Left ventricle myocardium inferior (tissue), 1 donor: ENCODE results near the gene GNAQ. TPM values are rescaled to one million over a fixed set of nuclear protein-coding genes. Genes with fewer than 3 reads are reported as not detected.

Source experiments
- DNase-seq: peaks from one replicate; pipeline ENCODE4 v3.0.0-alpha.2; 2020
- H3K27ac ChIP-seq: fragments of 200-600 bp; replicated peaks from 2 replicates; pipeline ENCODE4 v1.8.0; 2021
- H3K27me3 ChIP-seq: fragments of 200-600 bp; 2 replicates; pipeline ENCODE4 v1.8.0; 2021; ENCODE audit warnings: low read depth
- H3K36me3 ChIP-seq: fragments of 200-600 bp; 2 replicates; pipeline ENCODE4 v1.8.0; 2021
- H3K4me1 ChIP-seq: fragments of 200-600 bp; 2 replicates; pipeline ENCODE4 v1.8.0; 2021
- H3K4me3 ChIP-seq: fragments of 200-600 bp; 2 replicates; pipeline ENCODE4 v1.8.0; 2021; ENCODE audit warnings: mild to moderate bottlenecking, moderate library complexity
- H3K9me3 ChIP-seq: fragments of 200-600 bp; replicated peaks from 2 replicates; pipeline ENCODE4 v1.8.0; 2021
- intact Hi-C: fragments of 100-400 bp; cut with micrococcal nuclease; formaldehyde crosslinking; loops from one replicate; pipeline ENCODE4 v1.11.0; 2022
- total RNA-seq: library from RNA; stranded (reverse); fragmentation: NEBNext Ultra II Directional; extraction: Animal tissue kit (Norgen Biotek cat#: 25700); gene quantifications from one replicate; pipeline ENCODE4 v1.2.1, GENCODE V29; 2021
- TF ChIP-seq, protein P1 (sequence below): fragments of 200-600 bp; IDR thresholded peaks from 2 replicates; pipeline ENCODE4 v1.8.0; 2021; ENCODE audit warnings: antibody characterized with exemption, mild to moderate bottlenecking, borderline replicate concordance
- donor health status: DM: no; HTN: yes; CAD: no; lungs with severe emphysema.

Gene GNAQ
- total RNA-seq, 1 donor from 2014 or later, result 15.2 TPM

DNA sequence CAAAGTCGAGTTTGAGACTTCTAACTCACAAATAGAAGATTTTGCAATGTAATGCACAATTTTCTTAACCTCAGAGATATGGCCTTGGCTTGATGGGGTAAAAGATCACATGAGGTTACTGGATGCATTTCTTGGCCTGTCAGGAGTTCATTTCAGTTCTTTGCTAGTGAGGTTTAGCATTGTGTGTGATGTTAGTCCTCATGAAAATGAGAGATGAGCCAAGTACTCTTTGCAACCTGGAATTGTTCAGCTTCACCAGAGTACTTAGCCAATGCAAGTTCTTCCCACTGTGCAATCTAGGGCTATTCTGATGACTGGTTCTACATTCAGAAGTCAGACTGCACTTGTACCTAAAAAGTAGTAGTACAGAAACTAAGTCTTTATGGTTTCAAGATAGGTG lies 24.9 kb downstream of the GNAQ start:
- H3K27ac ChIP-seq, result no peak overlapping the region
- H3K36me3 ChIP-seq, result no peaks in the 10 kb centered on the region
- no peaks in the 10 kb centered on the region for H3K27me3 ChIP-seq
- TF ChIP-seq, protein P1, sequence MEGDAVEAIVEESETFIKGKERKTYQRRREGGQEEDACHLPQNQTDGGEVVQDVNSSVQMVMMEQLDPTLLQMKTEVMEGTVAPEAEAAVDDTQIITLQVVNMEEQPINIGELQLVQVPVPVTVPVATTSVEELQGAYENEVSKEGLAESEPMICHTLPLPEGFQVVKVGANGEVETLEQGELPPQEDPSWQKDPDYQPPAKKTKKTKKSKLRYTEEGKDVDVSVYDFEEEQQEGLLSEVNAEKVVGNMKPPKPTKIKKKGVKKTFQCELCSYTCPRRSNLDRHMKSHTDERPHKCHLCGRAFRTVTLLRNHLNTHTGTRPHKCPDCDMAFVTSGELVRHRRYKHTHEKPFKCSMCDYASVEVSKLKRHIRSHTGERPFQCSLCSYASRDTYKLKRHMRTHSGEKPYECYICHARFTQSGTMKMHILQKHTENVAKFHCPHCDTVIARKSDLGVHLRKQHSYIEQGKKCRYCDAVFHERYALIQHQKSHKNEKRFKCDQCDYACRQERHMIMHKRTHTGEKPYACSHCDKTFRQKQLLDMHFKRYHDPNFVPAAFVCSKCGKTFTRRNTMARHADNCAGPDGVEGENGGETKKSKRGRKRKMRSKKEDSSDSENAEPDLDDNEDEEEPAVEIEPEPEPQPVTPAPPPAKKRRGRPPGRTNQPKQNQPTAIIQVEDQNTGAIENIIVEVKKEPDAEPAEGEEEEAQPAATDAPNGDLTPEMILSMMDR, result no peak
- no peak overlapping the region for H3K4me3 ChIP-seq
- intact Hi-C loops, result no loop called here
- H3K4me1 ChIP-seq, result peaks cover 49% of the 10 kb centered on the region
- DNase-seq, result no peak
- H3K9me3 ChIP-seq, result no peaks in the 10 kb centered on the region

DNA sequence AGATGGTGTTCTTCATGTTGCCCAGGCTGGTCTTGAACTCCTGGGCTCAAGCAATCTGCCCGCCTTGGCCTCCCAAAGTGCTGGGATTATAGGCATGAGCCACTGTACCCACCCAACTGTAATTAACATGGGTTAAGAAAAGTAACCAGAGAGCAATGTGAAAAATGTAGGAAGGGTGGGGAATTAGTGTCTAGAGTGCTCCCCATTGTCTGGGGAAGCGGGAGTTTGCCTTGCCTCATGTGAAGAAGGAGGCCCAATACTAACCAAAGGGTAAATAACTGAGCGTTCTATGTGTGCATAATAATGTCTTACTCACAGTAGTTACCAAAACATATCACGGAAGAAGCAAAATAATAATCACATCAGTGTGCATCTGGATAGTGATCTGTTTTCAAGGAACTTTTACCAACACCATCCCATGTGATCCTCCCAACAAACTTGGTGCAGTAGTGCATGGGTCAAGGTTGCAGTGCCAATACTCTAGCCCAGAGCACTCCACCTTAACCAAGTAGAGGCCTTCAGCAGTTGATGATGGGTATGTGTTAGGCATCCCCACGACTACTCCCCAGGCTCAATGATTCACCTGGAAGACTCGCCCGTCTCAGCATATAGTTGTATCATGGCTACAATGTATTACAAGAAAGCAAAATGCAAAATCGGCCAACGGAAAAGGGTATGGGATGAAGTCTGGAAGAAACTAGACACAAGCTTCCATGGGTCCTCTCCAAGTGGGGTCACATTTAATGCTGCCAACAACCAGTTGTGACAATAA lies 26.2 kb downstream of the GNAQ start:
- no peaks in the 10 kb centered on the region for H3K36me3 ChIP-seq
- no peak overlapping the region for H3K4me3 ChIP-seq
- intact Hi-C loops, result no loop called here
- peaks cover 39% of the 10 kb centered on the region for H3K4me1 ChIP-seq
- no peak for DNase-seq
- TF ChIP-seq, protein P1, result no peak
- no peaks in the 10 kb centered on the region for H3K9me3 ChIP-seq
- H3K27me3 ChIP-seq, result no peaks in the 10 kb centered on the region
- H3K27ac ChIP-seq, result no peak overlapping the region

DNA sequence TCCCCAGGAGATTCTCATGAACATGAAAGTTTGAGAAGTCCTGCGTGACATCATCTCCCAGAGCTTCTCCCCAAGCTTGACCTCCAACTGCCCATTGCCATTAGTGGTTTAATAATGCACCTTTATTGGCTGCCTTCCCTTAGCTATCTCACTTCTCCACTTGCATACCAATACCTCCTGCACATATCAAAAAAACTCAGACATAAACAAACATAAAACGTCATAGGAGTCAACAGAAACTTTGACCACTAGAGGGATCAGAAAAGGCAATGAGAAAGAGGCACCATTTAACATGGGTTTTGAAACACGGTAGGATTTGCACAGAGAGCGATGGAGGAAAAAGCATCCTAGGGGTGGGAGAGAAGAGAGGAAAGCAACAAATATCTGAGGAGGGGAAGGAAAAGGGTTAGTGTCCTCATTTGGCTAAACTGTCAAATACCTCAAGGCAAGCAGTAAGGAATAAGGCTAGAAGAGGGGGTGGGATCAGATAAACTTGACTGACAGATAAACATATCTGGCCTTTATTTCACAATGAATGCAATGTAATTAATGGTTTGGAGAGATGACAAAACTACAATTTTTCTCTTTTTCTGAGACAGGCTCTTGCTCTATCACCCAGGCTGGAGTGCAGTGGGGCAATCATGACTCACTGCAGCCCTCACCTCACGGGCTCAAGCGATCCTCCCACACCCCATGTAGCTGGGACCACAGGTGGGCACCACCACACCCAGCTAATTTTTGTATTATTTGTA lies 27.0 kb downstream of the GNAQ start:
- TF ChIP-seq, protein P1, result peak; percentile 26
- Histone ChIP-seq H3K4me1 (peaks cover 39% of the 10 kb centered on the region), H3K9me3 (no peaks in the 10 kb centered on the region), H3K27ac (no peak overlapping the region), H3K36me3 (no peaks in the 10 kb centered on the region), H3K4me3 (no peak overlapping the region), H3K27me3 (no peaks in the 10 kb centered on the region)
- no peak for DNase-seq
- intact Hi-C loops, result no loop called here

DNA sequence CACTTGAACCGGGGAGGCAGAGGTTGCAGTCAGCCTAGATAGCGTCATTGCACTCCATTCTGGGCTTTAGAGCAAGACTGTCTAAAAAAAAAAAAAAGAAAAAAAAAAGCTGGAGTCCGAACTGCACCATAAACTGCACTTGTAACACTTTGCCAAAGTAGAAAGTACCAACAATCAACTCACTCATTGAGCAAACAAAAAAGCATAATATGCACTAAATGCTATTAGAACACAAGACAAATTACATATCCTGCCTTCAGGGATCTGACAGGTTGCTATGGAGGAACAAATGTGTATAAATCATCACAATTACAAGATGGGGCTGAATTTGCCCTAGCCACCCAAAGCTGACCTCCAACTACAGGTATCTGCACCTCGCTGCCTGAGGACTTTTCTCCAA lies 27.9 kb downstream of the GNAQ start:
- Histone ChIP-seq H3K36me3 (no peaks in the 10 kb centered on the region), H3K4me3 (no peak overlapping the region), H3K27ac (no peak overlapping the region), H3K4me1 (peaks cover 45% of the 10 kb centered on the region), H3K27me3 (no peaks in the 10 kb centered on the region), H3K9me3 (no peaks in the 10 kb centered on the region)
- no peak for DNase-seq
- TF ChIP-seq, protein P1, result no peak
- intact Hi-C loops, result no loop called here

DNA sequence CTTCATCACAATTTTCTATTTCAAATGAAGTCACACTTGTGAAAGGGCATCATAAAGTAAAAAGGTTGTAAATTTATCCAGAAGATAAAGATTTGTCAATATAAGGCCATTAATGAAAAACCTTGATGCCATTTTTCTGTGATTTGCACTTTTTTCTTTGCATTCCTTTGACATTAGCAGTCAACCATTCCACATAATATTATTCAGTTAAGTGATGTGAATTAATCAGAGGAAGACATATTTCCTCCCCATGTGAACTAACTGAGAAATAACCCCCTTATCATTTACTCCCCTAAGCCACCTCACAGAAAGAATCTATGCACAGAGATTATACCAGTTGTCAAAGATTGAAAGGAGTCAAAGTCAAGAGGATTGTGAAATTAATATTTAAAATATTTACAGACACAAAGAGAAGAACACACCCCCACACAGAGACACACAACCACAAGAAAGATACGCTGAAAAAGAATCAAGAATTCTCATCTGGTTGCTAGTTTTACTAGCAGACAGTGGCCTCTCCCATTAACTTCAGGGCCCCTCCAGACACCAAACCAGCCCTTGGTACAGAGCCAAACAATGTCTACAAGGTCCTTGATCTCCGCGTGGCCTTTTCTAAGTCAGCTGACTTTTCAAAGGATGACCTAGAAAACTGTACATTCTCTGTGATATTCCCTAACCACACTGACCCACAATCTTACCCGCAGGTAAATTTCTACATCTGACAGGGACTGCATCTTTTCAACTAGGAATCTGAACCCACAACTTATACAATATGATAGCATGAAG lies 29.5 kb downstream of the GNAQ start:
- H3K4me1 ChIP-seq, result peaks cover 49% of the 10 kb centered on the region
- no peak for DNase-seq
- H3K27ac ChIP-seq, result no peak overlapping the region
- H3K9me3 ChIP-seq, result no peaks in the 10 kb centered on the region
- TF ChIP-seq, protein P1, result no peak
- H3K27me3 ChIP-seq, result no peaks in the 10 kb centered on the region
- H3K4me3 ChIP-seq, result no peak overlapping the region
- H3K36me3 ChIP-seq, result no peaks in the 10 kb centered on the region
- intact Hi-C loops, result no loop called here
